DMS 273 treated with DMSO at 0.1 percent for 48 hours (cell line): ENCODE results near the gene EXOC4.

ENCODE experiments used
- DNase-seq: peaks from one replicate; lab custom pipeline; 2025; lab: John Stamatoyannopoulos, UW

Gene EXOC4

DNA sequence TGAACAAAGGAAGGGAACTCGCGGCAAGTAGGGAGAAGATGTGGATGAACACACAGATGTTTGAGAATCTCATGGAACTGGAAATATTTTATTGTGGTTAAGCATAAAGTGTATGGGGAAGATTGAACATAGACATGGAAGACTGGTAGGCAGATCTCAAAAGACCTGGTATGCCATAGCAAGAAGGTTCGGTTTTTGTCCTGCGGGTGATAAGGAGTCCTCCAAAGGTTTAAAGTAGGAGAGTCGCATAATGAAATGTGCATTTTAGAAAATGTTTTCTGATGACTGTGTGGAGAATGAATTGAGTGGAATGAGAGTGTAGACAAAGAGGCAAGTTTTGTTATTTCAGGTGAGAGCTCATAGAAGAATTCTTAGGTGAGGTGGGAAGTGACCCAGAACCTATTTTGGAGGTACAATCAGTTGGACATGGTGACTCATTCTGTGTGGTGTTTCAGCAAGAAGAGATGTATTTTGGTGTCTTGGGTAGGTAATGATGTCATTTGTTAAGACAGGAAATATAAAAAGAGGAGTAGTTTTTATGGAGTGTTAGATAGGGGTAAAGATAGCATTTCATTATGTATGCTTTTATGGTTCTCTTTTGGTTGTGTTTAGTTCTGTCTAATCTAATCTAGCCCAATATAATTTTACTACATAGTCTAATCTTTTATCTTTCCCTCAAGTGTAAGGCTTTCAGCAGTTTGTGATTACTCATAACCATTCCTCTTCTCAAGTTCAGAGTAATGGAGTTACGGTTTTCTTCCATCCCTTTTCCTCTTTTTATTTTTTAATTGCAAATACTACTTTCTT, 239.2 kb downstream of the EXOC4 start:
- DNase-seq = no peak

DNA sequence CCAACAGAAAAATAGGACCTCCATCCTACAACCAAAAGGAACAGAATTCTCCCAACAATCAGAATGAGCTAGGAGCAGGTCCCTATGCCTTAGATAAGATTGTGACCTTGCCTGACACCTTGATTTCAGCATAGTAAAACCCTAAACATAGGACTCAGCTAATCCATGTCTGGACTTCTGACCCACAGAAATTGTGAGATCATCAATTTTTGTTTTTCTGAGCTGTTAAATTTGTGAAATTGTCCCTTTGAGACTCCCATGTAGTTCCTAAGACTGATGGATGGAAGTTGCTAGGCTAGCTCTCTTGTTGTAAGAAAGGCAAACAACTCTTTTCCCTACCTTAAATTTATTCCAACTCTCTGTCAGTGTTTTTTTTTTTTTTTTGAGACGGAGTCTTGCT, 244.2 kb downstream of the EXOC4 start:
- DNase-seq = no peak

DNA sequence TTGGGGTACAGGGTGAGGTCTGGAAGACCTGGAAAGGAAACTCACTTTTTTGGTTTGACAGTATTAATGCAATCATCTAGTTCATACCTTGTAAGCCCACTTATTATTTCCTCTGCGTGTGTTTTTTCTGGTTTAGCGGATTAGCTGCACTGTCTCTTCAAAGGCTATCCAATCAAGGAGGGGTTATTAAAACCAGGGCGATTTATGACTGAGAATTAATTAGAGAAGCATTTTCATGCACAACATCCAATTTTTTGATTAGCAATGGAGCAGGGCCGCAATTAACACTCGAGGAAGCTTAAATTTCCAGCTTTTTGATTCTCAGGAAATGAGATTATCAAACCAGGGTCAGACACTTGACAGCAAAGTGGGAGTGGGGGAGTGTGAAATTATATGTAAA, 248.9 kb downstream of the EXOC4 start:
- DNase-seq = no peak

DNA sequence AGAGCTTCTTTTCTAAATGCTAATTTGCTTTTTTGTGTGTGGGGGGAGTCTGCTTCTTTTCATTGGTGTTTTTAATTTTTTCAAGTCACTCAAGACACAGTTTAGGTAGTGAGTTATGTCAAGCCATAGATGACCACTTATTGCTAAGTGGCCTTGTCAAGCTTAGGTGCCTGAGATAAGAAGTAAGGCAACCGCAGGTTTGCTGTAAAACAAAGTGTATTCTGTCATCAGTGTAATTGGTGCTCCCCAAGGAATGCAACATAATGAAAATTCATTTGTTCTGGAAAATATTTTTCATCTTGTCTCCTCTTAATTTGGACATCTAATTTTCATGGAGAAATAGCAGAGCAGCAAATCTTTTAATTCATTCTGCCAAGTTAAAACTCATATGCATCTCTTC, 249.6 kb downstream of the EXOC4 start:
- DNase-seq = no peak

DNA sequence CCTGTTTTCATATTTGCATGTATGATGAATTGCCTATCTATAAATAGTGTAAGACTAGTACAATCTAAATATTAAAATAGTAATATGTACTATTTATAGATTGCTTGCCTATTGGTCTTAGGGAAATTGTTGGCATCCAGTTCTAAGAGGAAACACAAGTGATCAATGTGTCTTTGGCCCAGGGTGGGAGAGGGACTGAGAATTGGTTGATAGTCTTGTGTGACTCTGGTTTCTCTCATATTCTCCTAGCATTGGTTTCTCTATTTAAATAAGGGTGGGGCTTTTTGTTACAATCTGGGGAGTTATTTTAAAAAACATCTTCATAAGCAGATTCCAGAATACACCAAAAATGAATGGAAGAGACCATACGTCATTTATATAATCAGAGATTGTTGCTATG, 250.1 kb downstream of the EXOC4 start:
- no peak for DNase-seq

DNA sequence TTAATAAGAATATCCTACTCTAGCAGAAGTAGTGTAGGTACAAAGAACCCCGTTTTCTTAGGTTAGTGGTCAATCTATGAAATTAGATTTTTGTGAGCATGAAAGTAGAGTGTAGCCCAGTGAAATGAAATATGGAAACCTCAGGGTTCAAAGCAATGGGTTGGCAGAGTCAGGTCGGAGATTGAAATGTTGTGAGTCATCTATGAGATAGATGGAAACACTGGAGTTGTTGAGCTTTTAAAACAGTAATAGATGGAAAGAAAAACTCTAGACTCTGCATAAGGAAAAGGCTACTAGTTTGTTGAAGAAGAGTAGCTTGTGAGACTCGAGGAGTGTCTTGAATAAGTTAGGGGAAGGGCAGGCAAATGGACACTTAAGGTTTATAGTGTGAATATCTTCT, 251.9 kb downstream of the EXOC4 start:
- DNase-seq = no peak

DNA sequence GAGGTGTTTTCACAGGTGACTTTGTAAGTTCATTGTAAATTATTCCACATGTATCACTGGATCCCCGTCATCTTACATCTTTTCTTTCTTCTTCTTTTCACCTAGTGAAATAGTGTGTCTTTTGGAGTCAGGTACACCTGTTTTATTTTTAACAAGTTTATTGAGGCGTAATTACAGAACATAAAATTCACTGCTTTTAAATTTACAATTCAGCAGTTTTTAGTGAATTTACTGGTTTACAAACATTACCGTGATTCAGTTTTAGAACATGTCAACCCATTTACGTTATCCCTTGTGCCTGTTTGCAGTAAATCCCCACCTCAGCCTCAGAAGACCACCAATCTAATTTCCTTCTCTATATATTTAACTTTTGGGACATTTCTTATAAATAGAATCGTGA, 256.9 kb downstream of the EXOC4 start:
- no peak for DNase-seq

DNA sequence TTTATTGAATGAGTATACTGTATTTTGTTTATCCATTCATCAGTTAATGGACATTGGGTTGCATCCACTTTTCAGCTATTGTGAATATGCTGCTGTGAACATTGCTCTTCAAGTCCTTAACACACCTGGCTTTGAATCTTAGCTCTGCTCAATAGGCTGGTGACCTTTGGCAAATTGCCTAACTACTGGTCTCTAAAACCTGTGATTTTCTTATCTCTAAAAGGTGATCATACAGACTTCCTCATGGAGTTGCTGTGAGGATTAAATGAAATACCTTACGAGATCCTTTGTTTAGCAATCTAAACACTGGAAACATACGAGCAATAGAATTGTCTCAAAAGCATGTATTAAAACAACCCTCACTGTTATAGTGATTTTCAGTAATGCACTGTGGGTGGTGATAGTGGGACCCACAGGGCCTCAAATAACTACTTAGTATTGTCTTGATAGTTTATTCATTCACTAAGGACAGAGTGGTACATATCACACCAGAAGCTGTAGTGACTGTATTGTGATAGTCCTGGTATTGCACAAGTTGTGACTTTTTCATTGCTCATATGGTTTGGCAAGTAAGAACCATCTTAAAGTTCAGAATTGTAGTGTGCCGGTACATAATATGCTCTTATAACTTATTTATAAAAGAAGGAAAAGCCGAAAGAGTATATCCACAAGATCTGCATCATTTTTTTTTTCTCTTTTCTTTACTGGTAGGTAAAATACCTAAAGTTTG, 257.6 kb downstream of the EXOC4 start:
- DNase-seq = no peak

DNA sequence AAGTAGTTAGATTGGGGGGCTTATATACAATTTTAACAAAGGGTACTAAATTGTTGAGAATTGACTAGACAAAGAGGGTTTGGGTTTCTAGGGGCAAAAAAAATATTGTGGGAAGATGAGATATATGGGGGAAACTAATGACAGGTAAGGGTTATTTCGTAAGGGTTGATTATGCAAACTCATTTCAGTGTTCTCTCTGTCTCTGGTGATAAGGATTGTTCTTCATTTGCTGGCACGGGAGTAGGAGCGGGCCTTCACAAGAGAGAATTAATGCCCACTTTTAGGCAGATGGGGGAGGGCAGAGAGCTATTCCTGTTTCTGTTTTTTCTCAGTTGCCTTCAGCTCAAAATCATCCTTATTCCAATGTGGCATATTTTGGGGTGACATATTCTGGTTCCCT, 258.4 kb downstream of the EXOC4 start:
- no peak for DNase-seq

DNA sequence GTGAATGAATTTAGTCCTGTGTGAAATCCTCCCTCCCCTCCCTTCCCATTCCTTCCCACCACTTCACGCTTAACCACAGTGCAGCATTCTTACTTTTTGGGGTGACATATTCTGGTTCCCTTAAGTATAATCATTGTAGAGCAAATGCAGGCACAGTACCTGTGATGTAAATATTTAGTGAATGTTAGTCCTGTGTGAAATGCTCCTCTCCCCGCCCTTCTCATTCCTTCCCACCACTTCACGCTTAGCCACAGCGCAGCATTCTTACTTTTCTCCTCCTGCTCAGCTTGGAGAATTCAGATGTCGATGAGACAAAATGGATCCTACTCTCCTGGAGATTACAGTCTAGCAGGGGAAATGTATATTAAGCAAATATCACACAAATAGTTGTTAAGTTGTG, 258.8 kb downstream of the EXOC4 start:
- no peak for DNase-seq

DNA sequence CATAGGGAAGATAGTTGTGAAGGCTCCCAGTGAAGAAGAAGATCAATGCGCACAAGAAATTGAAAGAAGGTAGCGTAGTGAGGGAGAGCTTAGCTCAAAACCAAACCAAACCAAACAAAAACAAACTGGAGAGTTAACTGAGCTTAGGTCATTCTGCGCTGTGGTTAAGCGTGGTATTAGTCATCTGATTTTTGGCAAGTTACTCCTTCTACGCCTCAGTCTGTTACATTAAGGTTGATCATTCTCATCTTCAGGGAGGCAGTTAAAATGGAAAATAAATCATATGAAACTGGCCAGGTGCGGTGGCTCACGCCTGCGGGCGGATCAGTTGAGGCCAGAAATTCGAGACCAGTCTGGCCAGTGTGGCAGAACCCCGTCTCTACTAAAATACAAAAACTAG, 259.7 kb downstream of the EXOC4 start:
- no peak for DNase-seq

DNA sequence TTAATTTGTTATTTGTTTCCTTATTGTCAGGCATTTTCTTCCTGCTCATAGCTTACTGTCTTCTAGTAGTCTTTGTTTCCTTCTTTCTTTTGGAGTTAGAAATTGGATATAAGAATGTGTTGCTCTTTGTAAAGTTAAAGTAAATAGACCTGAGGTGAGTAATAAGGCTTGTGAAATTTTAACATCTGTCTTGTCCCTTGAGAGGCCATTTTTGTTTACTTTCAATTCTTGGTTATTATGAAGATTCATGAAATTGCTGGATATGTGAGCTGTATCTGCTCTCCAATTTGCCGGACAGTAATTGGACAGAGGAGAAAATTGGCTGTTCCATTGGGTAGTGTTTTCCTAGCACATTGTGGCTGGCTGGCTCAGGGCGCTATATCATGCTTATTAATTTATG, 260.7 kb downstream of the EXOC4 start:
- no peak for DNase-seq

DNA sequence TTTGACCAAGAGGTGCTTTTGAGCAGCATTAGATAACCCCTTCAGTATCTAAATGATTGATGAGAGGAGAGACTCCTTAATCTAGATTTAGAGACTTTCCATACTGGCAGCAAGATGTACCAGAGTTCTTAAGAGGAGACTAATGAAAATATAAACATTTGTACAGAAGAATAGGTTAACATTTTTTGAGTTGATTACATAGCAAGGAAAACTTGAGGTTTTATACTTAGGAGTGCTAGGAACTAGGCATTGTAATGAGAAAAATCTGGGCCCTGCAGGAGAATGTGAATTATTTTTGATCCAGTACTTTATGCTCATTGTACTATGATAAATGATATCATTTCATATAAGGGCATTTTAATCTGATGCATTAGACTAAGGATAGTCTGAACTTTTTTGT, 261.7 kb downstream of the EXOC4 start:
- no peak for DNase-seq

DNA sequence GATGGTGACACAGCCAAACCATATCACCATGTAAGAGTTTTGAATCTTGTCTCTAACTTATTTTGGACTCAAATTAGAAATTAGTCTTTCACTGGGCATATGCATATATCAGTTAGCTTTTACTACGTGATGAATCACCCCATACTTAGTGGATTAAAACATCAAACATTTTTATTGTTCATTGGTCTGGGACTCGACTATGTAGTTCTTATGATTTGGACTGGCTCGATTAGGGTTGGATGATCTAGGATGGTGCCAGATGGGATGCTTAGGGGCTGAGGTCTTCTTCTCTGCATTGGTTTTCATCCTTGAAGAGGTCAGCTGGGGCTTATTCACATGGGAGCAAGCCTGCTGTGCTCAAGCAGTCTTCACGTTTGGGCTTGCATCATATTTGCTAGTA, 264.9 kb downstream of the EXOC4 start:
- no peak for DNase-seq

DNA sequence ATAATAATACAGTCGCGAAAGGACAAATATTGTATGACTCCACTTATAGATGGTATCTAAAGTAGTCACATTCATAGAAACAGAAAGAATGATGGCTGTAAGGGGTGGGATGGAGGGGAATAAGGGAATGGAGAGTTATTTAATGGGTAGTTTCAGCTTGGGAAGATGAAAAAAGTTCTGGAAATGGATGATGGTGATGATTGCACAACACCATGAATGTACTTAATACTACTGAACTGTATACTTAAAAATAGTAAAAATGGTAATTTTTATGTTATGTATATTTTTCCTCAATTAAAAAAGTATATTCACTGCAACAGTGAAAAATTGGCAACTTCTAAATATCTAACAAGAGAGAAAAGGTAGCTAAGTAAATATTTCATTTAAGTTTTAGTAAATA, 265.8 kb downstream of the EXOC4 start:
- no peak for DNase-seq

DNA sequence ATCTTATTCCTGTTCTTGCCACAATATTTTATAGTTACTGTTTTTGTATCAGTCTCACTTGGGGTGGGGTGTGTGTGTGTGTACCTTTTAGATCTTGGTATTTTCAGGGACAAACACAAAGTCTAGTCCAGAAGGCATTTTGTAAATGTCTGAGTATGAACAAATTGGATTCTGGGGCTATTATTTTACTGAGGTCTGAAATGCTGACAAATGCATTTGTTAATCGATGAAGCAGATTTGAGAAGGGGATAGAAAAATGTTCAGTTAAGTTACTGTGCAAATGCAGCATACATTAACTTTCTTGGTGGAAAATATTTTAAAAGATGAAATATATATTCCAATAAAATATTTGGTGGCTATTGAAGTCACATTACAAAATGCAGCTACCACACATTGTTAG, 267.4 kb downstream of the EXOC4 start:
- DNase-seq = no peak

DNA sequence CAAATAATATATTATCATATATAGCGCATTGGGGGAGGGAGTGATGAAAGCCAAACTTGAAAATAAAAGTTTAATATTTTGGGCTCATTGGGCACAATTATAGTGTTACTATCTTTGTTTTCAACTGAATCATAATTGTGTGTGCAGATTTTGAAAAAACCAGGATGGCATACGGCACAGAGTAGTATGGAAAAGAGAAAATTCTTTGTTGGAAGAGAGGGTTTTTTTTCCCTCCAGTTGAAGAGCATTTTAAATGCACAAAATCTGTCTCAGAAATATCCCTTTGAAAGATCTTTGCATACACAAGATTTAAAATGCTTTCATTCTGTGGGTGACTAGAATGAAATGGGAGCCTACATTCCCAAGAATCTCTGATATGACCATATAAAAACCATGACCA, 269.6 kb downstream of the EXOC4 start:
- no peak for DNase-seq

DNA sequence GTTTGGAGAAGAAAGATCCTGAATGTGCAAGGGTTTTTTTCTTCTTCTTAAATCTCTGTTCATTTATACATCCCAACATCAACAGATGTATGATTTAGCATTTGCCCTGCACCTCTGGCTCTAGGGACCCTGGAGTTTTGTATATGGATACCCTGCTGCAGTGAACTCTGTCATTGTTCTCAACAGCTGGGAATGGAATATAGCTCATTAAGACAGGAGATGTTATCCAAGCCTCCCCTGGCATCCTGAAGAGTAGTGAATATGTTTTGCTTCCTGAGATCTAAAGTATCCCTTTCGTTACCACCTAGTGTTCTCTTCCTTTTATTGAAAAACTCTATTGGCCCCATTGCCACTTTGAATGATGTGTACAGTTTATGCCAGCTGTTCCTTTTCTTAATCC, 275.9 kb downstream of the EXOC4 start:
- no peak for DNase-seq

DNA sequence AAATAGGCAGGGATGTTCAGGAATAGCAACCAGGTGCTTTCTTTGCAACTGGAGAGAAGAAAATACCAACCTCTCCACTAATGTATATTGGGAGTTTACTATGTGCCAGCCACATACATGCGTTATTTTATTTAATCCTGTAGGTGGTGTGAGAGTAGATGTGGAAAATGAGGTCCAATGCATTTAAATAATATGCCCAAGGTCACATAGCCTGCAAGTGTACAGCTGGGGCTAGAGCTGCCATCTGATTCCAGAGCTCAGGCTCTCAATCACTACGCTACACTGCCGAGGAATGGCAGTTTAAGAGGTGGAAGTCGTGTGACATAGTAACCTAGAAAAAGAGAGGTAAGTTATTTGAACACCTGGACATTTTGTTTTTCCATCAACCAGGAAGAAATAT, 277.0 kb downstream of the EXOC4 start:
- peak; percentile 14 for DNase-seq

DNA sequence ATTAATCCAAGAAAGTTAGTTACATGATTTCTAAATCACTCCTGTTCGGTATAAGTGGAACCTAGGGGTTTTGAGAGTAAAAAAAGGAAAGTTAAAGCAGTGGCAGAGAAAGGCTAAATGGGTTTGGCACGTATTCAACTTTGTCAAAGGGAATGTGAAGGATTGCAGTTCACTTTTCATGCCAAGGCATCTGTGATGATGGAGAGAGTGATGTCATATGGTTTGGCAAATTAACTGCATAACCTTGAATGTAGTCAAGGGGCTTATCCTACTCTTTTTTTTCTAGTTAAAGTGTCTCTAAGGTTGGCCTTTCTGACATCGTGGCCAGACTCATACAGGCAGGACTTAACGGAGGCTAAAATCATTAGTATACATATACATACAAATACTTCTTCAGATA, 277.8 kb downstream of the EXOC4 start:
- no peak for DNase-seq

DNA sequence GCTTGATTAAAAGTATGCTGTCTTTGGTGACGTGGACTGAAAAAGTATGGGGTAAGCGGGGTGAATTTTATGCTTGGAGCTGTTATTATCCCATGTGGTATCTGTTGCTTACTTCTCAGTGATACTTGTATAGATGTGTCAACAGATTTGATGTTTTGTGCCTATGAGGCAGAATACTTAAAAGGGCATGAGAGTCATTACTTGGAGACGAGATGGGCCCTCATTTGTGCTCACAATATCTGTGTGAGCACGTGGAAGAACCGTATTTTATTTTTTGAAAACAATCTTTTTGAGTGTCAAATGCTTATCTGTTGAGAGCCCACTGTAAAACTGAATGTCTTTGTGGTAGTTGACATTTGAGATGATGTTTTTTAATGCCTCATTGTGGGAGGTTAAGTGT, 281.9 kb downstream of the EXOC4 start:
- DNase-seq = no peak

DNA sequence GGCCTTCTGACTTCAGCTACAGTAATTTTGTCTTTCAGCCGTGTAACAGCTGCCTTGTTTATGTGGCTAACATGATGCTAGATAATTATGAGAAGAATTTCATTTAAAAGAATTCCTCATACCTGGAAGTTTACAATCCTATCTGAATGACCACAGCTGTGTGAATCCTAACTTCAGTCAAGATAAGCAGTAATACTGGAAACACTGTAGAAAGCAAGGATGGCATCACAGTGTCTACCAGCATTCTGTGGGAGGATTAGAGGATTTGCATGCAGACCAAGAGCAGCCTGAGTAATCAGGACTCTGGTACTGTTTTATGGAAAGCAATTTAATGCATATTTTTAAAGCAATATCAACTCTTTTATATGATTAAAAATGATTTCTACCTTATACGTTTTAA, 282.4 kb downstream of the EXOC4 start:
- DNase-seq = no peak

DNA sequence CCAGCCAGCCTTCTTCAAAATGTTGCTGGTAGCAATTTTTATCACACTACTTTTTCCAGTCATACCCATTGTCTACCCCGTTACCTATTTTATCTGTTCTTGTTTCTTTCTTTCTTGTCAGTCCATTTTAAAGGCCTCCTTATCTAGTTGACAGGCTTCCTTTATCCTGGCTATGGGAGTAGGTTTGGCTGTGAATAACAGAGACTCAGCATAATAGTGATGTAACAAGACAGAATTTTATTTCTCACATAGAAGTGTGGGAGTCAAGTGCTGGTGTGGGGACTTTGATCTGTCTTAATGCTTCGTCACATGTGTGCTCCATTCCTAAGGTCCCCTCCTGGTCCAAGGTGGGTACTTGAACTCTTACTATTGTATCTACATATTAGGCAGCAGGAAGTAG, 283.6 kb downstream of the EXOC4 start:
- DNase-seq = no peak

DNA sequence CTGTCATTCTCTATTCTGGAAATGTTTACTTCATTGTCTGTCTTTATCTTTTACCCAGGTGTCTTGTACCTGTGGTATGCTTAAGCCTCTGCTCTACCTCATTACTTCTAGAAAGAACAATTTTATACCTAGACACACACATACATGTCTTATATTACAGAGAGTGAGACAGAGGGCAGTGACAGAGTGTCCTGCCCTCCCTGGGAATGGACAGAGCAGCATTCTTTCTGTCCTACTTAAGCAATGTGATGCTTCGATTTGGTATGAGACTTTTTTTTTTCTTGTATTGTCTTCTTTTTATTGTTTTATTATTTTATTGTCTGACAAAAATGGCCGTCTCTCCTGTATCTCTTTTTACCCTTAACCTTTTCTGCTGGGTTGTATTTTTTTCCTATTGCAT, 286.1 kb downstream of the EXOC4 start:
- no peak for DNase-seq
